ENCODE data around the gene FBXW12.

DNA sequence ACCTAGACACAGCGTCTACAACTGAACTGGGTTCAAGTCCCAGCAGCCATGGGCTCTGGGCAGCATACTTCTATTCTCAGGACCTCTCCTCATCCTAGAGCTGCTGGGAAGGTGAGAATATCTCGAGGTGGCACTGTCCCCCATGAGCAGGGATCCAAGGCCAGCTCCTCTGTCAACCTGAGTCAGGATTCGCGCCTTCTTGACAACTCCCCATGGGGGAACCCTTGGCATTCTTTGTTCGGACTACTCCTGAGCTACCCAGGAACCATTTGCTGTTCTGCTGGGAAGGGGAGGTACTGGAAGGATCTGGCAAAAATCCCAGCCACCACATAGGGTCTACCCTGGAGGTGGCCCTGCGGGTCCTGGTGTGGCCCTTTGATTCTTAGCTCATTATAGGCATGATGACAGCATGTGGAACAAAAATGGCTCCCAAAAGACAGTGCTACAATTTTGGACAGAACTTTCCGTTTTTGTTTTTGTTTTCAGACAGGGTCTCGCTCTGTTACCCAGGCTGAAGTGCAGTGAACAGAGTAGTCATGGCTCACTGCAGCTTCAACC, 35.6 kb downstream of the FBXW12 start:
- TF ChIP-seq, protein P1, sequence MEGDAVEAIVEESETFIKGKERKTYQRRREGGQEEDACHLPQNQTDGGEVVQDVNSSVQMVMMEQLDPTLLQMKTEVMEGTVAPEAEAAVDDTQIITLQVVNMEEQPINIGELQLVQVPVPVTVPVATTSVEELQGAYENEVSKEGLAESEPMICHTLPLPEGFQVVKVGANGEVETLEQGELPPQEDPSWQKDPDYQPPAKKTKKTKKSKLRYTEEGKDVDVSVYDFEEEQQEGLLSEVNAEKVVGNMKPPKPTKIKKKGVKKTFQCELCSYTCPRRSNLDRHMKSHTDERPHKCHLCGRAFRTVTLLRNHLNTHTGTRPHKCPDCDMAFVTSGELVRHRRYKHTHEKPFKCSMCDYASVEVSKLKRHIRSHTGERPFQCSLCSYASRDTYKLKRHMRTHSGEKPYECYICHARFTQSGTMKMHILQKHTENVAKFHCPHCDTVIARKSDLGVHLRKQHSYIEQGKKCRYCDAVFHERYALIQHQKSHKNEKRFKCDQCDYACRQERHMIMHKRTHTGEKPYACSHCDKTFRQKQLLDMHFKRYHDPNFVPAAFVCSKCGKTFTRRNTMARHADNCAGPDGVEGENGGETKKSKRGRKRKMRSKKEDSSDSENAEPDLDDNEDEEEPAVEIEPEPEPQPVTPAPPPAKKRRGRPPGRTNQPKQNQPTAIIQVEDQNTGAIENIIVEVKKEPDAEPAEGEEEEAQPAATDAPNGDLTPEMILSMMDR (IDR thresholded peaks at IDR 0.05; ENCODE audit: low read depth, low read length) = no peak
- TF ChIP-seq EZH2phosphoT487 (IDR thresholded peaks at IDR 0.05; ENCODE audit: low read depth) = no peak

Measured in OCI-LY3 (cell line).